AG10803 (cell line): ENCODE results near the gene SYNDIG1.

ENCODE experiments used
- DNase-seq: peaks from one replicate; pipeline ENCODE4 v3.0.0; 2010; ENCODE audit warnings: low read depth
- H3K4me3 ChIP-seq: 2 replicates; pipeline ENCODE4 v1.5.1; 2011; ENCODE audit warnings: mild to moderate bottlenecking, low read length, control low read depth
- CTCF ChIP-seq: conservative IDR thresholded peaks from 2 replicates; pipeline ENCODE4 v1.5.1; 2011; ENCODE audit warnings: mild to moderate bottlenecking, low read length, control low read depth, inconsistent platforms

The SYNDIG1 gene

GRCh38 chr20:24649787-24650490 is 180.5 kb downstream of the SYNDIG1 start:
- DNase-seq = peak; percentile 65
- no peak overlapping the region for H3K4me3 ChIP-seq
- TF ChIP-seq CTCF = no peak

- H3K4me3 ChIP-seq = no peak overlapping the region
- TF ChIP-seq CTCF = no peak
- peak; percentile 97 for DNase-seq
Measured at GRCh38 chr20:24651171-24651975, 181.9 kb downstream of the SYNDIG1 start.

DNA sequence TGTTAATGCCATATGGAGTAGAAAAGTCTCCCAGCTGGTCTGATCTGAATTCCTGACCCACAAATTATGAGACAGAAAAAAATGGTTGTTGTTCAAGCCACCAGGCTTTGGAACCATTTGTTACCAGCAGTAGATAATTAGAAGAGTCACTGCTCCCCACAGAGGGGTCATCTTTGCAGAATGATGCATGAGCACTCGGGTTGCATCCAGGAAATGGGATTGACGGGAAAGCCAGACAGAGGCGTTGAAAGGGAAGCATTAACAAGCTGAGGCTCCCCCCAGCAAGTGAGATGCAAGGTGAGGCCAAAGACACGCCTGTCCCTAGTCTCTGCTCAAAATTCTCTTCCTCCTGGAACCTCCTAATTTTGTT is 182.5 kb downstream of the SYNDIG1 start:
- no peak for DNase-seq
- H3K4me3 ChIP-seq = no peak overlapping the region
- no peak for TF ChIP-seq CTCF

- H3K4me3 ChIP-seq = no peak overlapping the region
- peak; percentile 32 for DNase-seq
- TF ChIP-seq CTCF = no peak
Measured at GRCh38 chr20:24653306-24653705, 183.9 kb downstream of the SYNDIG1 start.

DNA sequence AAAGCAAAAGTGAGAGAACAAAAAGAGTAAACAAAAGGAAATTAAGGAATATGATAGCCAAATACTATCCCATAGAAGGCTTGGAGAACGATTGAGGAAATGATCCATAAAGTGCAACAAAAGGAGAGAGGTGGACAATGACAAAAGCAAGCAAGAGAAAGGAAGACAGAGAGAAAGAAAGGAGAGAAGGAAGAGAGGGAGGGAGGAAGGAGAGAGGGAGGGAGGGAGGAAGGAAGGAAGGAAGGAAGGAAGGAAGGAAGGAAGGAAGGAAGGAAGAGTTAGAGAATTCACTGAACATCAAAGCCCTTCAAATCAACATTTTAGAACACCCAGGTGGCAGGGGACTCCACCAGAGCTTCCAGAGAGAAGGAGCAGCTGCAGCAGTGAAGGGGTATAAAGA is 185.0 kb downstream of the SYNDIG1 start:
- DNase-seq = no peak
- H3K4me3 ChIP-seq = no peak overlapping the region
- no peak for TF ChIP-seq CTCF

GRCh38 chr20:24656391-24656790 is 187.0 kb downstream of the SYNDIG1 start:
- H3K4me3 ChIP-seq = no peak overlapping the region
- TF ChIP-seq CTCF = no peak
- no peak for DNase-seq

- DNase-seq = no peak
- TF ChIP-seq CTCF = no peak
Measured at GRCh38 chr20:24657196-24657595, 187.8 kb downstream of the SYNDIG1 start.

More at GRCh38 chr20:24657196-24657595, 187.8 kb downstream of the SYNDIG1 start:
- H3K4me3 ChIP-seq = no peak overlapping the region
